ENCODE measurements around the gene PDE2A.
A peak's percentile ranks its signal among the peaks of the same experiment; 100 is the strongest.

Gene PDE2A

DNA sequence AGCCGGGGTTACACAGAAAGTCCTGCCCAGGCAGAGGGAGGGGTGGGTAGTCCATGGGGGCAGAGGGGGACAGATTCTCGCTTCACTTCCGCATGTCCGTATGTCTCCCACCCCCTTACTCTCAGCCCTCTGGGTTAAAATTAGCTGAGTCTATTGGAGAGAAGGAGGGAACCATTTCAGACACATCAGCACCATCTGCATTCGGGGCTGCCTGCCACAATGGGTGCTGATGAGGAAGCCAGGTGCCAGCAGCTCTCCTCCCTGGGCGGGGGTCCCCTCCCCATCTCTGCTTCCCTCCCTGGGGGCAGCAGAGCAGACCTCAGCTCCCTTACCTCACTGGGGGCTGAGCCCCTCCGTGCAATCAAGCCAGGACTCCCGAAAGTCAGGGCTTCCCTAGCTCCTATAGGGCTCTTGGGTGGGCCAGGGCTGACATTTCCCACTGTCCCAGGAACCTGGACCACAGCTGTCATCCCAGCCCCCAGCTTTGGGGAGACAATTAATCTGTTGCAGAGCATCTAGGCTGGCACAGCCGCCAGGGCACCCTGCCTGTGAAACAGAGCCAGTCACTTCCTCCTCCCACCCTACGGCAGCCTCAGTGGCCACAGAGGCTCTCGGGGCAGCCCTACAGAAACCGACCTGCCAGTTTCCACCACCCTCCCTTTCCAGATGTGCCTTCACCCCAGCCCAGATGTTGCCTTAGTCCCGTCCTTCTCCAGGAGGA lies 67.3 kb downstream of the PDE2A start:
- no peak for DNase-seq

GRCh38 chr11:72605973-72606747 lies 68.1 kb downstream of the PDE2A start:
- no peak for DNase-seq

GRCh38 chr11:72604256-72604655 lies 70.0 kb downstream of the PDE2A start:
- no peak for DNase-seq

DNA sequence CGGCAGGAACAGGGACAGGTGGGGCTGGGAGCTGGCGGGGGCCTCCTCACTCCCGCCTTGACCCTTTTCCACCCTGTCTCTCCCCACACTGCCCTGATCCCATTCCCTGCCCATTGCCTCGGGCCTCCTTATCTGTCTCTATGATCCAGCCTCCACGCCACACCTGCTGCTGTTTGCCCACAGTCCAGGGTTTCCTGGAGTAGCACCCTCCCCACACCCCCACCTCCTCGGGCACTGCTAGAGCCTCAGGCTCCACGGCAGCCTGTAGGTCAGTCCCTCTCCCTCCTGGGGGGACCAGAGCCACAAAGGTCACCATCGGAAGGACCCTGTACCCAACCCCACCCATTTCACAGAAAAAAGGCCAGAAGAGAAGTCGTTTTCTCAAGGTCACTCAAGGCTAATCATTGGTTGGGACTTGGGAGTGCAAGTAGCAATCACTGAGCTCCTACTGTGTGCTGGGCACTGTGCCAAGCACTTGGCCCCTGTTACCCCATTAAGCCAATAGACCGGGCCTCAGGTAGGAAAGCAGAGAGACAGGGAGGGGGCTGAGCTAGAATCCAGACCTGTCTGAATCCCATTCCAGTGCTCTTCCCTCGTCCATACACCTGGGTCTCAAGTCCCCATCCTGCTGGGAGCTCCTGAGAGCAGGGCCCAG lies 71.8 kb downstream of the PDE2A start:
- DNase-seq, result no peak

GRCh38 chr11:72600557-72600956 lies 73.7 kb downstream of the PDE2A start:
- DNase-seq, result no peak

DNA sequence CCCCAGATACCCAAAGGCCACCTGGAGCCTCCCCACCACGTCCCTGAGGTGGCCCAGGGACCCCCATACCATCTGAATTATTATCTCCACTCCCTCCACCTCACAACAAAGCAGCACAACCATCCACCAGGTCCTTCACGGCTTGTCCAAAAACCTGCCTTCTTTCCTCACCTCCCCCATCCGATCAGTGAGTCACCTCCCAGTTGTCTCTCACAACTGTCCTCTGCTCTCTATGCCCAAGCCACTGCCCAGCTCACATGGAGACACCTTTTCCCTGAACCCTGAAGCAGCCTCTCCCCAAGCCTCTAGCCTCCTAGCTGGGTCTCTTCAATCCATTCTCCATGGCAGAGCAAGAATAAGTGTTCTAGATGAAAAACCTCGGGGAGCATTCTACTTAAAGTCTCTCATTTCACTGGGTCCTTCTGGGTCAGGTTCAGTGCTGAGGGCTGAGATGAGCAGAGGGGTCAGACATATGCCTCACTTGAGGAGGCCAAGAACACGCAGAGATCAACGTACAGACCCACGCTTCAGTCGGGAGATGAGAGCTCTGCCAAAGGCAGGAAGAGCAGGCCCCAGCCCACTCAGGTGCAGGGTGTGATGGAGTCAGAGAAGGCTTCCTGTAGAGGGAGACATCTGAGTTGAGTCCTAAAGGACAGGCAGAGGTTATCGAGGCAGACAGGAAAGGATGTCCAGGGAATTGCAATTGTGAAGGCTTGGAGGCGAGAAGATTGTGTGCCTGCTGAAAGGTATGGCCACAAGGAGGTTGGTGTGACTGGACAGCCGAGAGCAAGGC lies 74.7 kb downstream of the PDE2A start:
- DNase-seq, result no peak

DNA sequence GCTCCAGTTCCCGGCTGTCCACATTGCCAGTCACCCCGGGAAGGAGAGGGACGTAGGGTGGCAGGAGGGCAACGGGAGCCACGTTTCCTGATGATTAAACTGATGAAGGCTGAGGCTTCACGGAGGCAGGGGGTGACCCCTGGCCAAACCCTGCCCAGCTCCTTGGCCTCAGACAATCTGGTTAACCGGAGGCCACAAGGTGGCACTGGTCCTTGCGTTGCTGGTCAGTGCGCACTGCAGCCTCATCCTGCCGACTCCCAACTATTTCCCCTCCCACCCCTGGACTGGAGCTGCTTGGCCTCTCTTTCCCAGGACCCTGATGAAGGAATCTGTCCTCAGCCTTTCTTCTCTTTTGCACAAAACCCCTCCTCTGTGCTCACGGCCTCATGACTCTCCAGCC lies 75.3 kb downstream of the PDE2A start:
- no peak for DNase-seq

DNA sequence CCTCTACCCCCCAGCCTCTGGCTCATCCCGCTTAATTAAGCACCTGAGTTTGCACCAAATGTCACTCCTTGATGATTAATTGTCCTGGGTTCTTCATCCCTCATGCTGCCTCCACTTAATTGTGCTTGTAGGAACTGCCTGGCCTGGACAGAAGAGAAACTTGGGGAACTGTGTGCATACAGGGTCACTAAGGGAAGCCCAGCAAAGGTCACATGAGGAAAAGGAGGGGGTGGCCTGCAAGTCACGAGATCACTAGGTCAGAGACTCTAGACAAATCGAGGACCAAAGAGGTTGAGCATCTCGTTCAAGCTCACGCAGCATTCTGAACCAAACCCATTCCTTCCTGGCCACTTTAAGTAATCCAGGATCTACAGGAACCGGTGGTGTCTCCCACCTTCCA lies 75.8 kb downstream of the PDE2A start:
- no peak for DNase-seq

GRCh38 chr11:72597721-72598120 lies 76.5 kb downstream of the PDE2A start:
- DNase-seq, result no peak

DNA sequence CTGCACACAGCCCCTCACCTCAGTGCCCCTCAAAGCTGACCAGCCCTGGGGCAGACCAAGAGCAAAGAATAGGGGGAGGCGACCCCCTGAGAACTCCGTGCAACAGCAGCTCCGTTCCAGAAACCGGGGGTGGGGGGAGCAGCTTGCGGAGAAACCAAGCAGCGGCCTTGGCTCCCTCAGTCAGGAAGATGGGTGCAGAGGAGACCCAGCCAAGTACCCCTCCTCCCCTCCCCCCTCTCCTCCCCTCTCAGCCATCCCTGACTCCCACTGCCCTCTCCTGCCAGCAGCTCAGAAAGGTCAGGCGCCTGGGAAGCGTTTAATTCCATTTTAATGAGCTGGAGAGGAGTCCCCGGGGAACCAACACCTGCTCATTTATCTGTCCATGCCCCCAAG lies 78.9 kb downstream of the PDE2A start:
- DNase-seq, result no peak

- no peak for DNase-seq
Measured at GRCh38 chr11:72594493-72595291, 79.5 kb downstream of the PDE2A start.

- DNase-seq, result no peak
Measured at GRCh38 chr11:72592698-72593495, 81.3 kb downstream of the PDE2A start.

GRCh38 chr11:72591785-72592502 lies 82.3 kb downstream of the PDE2A start:
- peak; percentile 66 for DNase-seq

DNA sequence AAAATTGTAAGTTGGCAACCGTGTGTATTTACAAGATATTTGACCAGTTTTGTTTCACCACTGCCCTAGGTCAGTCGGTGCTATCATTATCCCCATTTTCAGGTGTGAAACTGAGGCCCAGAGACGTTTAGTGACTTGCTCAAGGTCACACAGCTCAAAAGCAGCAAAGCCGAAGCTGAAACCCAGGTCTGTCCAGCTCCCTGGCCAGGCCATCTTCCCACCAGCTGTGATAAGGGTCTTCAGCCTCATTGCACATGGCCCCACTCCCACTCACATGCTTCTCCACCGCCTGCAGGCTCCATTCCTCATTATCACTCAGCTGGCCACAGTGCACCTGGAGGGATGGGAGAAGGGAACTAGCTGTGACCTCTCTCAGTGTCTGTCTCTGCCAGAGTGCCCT lies 83.2 kb downstream of the PDE2A start:
- DNase-seq, result no peak

- DNase-seq, result peak; percentile 78
Measured at GRCh38 chr11:72589802-72590761, 84.1 kb downstream of the PDE2A start.

GRCh38 chr11:72588421-72589410 lies 85.5 kb downstream of the PDE2A start:
- no peak for DNase-seq

- no peak for DNase-seq
Measured at GRCh38 chr11:72587696-72588095, 86.5 kb downstream of the PDE2A start.
